ENCODE results near the gene DTX4. TPM values are rescaled to one million over a fixed set of nuclear protein-coding genes. Genes with fewer than 3 reads are reported as not detected.

Gene DTX4
- total RNA-seq, 1 donor from 2014 or later: 16.1 TPM

- FAIRE-seq (no peak), DNase-seq (ENCODE audit: low read depth) (no peak)
- no peaks in the 10 kb centered on the region for H3K4me1 ChIP-seq (ENCODE audit: insufficient read depth, low read length)
- no peak overlapping the region for H3K27ac Mint-ChIP-seq (ENCODE audit: unreplicated experiment)
- H3K36me3 Mint-ChIP-seq (ENCODE audit: low read depth, unreplicated experiment): peaks cover 29% of the 10 kb centered on the region
- H3K4me1 Mint-ChIP-seq (ENCODE audit: low read depth, unreplicated experiment): peaks cover 22% of the 10 kb centered on the region
- no peak for TF ChIP-seq CTCF (IDR thresholded peaks at IDR 0.05; ENCODE audit: insufficient read depth, low read depth, low read length)
- no peak for TF ChIP-seq EZH2 (IDR thresholded peaks at IDR 0.05; ENCODE audit: insufficient read depth, low read length)
- H3K9ac ChIP-seq (ENCODE audit: low read length): no peak overlapping the region
- no peak overlapping the region for H3K4me2 ChIP-seq (ENCODE audit: low read length)
- H3K4me3 Mint-ChIP-seq (ENCODE audit: unreplicated experiment): no peak overlapping the region
- H3K36me3 ChIP-seq (ENCODE audit: insufficient read depth, low read length): no peaks in the 10 kb centered on the region
- H3K27me3 ChIP-seq (ENCODE audit: insufficient read depth, low read length): peaks cover 8% of the 10 kb centered on the region
- no peak overlapping the region for H3K4me3 ChIP-seq (ENCODE audit: insufficient read depth, low read depth, low read length)
- H4K20me1 ChIP-seq (ENCODE audit: insufficient read depth, low read length): no peaks in the 10 kb centered on the region
- no peaks in the 10 kb centered on the region for H3K27me3 Mint-ChIP-seq (ENCODE audit: low read depth, unreplicated experiment)
- no peak overlapping the region for H3K27ac ChIP-seq (ENCODE audit: low read depth, low read length)
- no peaks in the 10 kb centered on the region for H3K9me3 ChIP-seq (ENCODE audit: insufficient read depth, low read depth, low read length)
- H2AFZ ChIP-seq (ENCODE audit: low read depth, low read length): no peak overlapping the region
- H3K79me2 ChIP-seq (ENCODE audit: insufficient read depth, low read length): no peaks in the 10 kb centered on the region
- no peaks in the 10 kb centered on the region for H3K9me3 Mint-ChIP-seq (ENCODE audit: unreplicated experiment)
Observed at GRCh38 chr11:59187035-59187434, 15.1 kb downstream of the DTX4 start.

GRCh38 chr11:59187587-59187986 is 15.7 kb downstream of the DTX4 start:
- H3K27me3 Mint-ChIP-seq (ENCODE audit: low read depth, unreplicated experiment): no peaks in the 10 kb centered on the region
- Histone ChIP-seq H3K4me2 (ENCODE audit: low read length) (no peak overlapping the region), H3K4me3 (ENCODE audit: insufficient read depth, low read depth, low read length) (no peak overlapping the region), H3K4me1 (ENCODE audit: insufficient read depth, low read length) (no peaks in the 10 kb centered on the region), H3K36me3 (ENCODE audit: insufficient read depth, low read length) (no peaks in the 10 kb centered on the region), H2AFZ (ENCODE audit: low read depth, low read length) (no peak overlapping the region), H3K79me2 (ENCODE audit: insufficient read depth, low read length) (no peaks in the 10 kb centered on the region), H3K9ac (ENCODE audit: low read length) (no peak overlapping the region), H3K27me3 (ENCODE audit: insufficient read depth, low read length) (peaks cover 9% of the 10 kb centered on the region), H3K27ac (ENCODE audit: low read depth, low read length) (no peak overlapping the region), H4K20me1 (ENCODE audit: insufficient read depth, low read length) (no peaks in the 10 kb centered on the region), H3K9me3 (ENCODE audit: insufficient read depth, low read depth, low read length) (no peaks in the 10 kb centered on the region)
- H3K9me3 Mint-ChIP-seq (ENCODE audit: unreplicated experiment): no peaks in the 10 kb centered on the region
- H3K4me1 Mint-ChIP-seq (ENCODE audit: low read depth, unreplicated experiment): peaks cover 22% of the 10 kb centered on the region
- no peak overlapping the region for H3K4me3 Mint-ChIP-seq (ENCODE audit: unreplicated experiment)
- FAIRE-seq (no peak), DNase-seq (ENCODE audit: low read depth) (no peak)
- H3K27ac Mint-ChIP-seq (ENCODE audit: unreplicated experiment): no peak overlapping the region
- peaks cover 31% of the 10 kb centered on the region for H3K36me3 Mint-ChIP-seq (ENCODE audit: low read depth, unreplicated experiment)
- TF ChIP-seq CTCF (IDR thresholded peaks at IDR 0.05; ENCODE audit: insufficient read depth, low read depth, low read length) (no peak), EZH2 (IDR thresholded peaks at IDR 0.05; ENCODE audit: insufficient read depth, low read length) (no peak)

- H3K27ac Mint-ChIP-seq (ENCODE audit: unreplicated experiment): no peak overlapping the region
- FAIRE-seq: no peak
- H3K27me3 Mint-ChIP-seq (ENCODE audit: low read depth, unreplicated experiment): no peaks in the 10 kb centered on the region
- Histone ChIP-seq H3K27ac (ENCODE audit: low read depth, low read length) (no peak overlapping the region), H3K79me2 (ENCODE audit: insufficient read depth, low read length) (no peaks in the 10 kb centered on the region), H3K36me3 (ENCODE audit: insufficient read depth, low read length) (no peaks in the 10 kb centered on the region), H4K20me1 (ENCODE audit: insufficient read depth, low read length) (no peaks in the 10 kb centered on the region), H3K4me3 (ENCODE audit: insufficient read depth, low read depth, low read length) (no peak overlapping the region), H3K4me1 (ENCODE audit: insufficient read depth, low read length) (no peaks in the 10 kb centered on the region), H3K27me3 (ENCODE audit: insufficient read depth, low read length) (peaks cover 6% of the 10 kb centered on the region), H3K9me3 (ENCODE audit: insufficient read depth, low read depth, low read length) (no peaks in the 10 kb centered on the region), H3K9ac (ENCODE audit: low read length) (no peak overlapping the region), H3K4me2 (ENCODE audit: low read length) (no peak overlapping the region), H2AFZ (ENCODE audit: low read depth, low read length) (no peak overlapping the region)
- peaks cover 22% of the 10 kb centered on the region for H3K4me1 Mint-ChIP-seq (ENCODE audit: low read depth, unreplicated experiment)
- no peaks in the 10 kb centered on the region for H3K9me3 Mint-ChIP-seq (ENCODE audit: unreplicated experiment)
- DNase-seq (ENCODE audit: low read depth): no peak
- H3K4me3 Mint-ChIP-seq (ENCODE audit: unreplicated experiment): no peak overlapping the region
- H3K36me3 Mint-ChIP-seq (ENCODE audit: low read depth, unreplicated experiment): peaks cover 27% of the 10 kb centered on the region
- TF ChIP-seq CTCF (IDR thresholded peaks at IDR 0.05; ENCODE audit: insufficient read depth, low read depth, low read length): no peak
Observed at GRCh38 chr11:59188954-59189353, 17.0 kb downstream of the DTX4 start.

Measured in astrocyte (in vitro differentiated cells and primary cell).